ENCODE data around the gene CFAP47. TPM values are rescaled to one million over a fixed set of nuclear protein-coding genes. Genes with fewer than 3 reads are reported as not detected.

Gene CFAP47
- not detected for polyA plus RNA-seq (2012; ENCODE audit: insufficient read length, low read depth)

DNA sequence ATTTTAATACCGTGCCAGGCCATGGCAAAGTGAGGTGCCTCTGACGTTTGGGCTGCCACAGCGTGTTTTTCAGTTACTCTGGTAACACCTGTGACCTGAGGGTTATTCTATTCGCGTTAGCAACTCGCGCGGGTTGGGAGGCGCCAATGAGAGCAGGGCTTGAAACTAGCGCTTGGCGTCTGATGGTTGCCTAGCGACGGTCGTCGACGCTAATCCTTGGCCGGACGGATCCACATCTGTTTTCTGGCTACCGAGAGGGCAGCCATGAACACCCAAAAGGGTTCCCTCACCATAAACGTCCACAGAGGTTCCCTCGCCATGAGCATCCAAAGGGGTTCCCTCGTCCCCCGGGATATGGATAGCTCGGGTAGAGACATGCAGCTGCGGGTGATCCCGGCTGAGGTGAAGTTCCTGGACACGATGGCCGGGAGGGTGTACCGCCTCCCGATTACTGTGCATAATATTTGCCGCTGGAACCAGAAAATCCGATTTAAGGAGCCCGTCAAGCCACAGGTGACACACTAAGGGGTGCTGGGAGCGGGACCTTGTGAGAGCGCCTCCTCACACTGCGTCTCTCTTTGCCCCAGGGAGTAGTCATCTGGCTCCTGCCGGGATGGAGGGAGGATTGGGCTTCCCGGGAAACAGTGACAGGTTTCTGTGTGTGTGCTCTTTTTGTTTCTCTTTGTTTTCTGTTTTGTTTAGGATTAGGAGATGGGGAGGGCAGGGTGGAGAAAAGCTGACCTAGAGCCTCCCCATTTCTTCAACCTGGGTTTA lies at the start of gene CFAP47:
CFAP47 (plus strand) TSS at position 199 of the 774 bp plus-strand sequence; CDS start at position 265, 66 bp downstream.
- TF ChIP-seq, protein P1, sequence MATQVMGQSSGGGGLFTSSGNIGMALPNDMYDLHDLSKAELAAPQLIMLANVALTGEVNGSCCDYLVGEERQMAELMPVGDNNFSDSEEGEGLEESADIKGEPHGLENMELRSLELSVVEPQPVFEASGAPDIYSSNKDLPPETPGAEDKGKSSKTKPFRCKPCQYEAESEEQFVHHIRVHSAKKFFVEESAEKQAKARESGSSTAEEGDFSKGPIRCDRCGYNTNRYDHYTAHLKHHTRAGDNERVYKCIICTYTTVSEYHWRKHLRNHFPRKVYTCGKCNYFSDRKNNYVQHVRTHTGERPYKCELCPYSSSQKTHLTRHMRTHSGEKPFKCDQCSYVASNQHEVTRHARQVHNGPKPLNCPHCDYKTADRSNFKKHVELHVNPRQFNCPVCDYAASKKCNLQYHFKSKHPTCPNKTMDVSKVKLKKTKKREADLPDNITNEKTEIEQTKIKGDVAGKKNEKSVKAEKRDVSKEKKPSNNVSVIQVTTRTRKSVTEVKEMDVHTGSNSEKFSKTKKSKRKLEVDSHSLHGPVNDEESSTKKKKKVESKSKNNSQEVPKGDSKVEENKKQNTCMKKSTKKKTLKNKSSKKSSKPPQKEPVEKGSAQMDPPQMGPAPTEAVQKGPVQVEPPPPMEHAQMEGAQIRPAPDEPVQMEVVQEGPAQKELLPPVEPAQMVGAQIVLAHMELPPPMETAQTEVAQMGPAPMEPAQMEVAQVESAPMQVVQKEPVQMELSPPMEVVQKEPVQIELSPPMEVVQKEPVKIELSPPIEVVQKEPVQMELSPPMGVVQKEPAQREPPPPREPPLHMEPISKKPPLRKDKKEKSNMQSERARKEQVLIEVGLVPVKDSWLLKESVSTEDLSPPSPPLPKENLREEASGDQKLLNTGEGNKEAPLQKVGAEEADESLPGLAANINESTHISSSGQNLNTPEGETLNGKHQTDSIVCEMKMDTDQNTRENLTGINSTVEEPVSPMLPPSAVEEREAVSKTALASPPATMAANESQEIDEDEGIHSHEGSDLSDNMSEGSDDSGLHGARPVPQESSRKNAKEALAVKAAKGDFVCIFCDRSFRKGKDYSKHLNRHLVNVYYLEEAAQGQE (IDR thresholded peaks at IDR 0.05; ENCODE audit: insufficient read depth in 1 of 2, low read depth in 2 of 2, low read length in 2 of 2), result no peak
- TF ChIP-seq FOXP2 (optimal IDR thresholded peaks at IDR 0.05; ENCODE audit: borderline replicate concordance, extremely low read depth, extremely low read length, insufficient read depth) (no peak), TAF1 (IDR thresholded peaks at IDR 0.05; ENCODE audit: borderline replicate concordance, insufficient read depth, low read length) (no peak), SIN3A (IDR thresholded peaks at IDR 0.05; ENCODE audit: borderline replicate concordance, insufficient read depth, low read length) (no peak), POLR2AphosphoS5 (IDR thresholded peaks at IDR 0.05; ENCODE audit: low read depth, low read length) (no peak)

DNA sequence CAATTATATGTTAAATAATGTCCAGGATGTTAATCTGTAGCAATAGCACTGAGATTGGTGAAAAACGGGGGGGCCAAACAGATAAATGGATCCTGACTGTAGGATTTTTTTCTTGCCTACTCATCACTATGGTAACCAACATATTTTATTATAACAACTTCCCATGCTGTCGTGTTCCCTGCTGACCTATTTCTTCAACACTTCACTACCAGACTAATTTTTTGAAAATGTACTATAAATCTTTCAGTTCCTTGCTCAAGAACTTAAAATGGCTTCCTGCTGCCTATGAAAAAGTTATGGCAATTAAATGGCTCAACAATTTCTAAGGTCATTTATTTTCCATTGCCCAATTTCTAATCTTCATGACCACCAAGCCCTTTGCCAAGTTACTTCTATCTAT lies 38.9 kb upstream of the CFAP47 start:
- TF ChIP-seq TAF1 (IDR thresholded peaks at IDR 0.05; ENCODE audit: borderline replicate concordance, insufficient read depth, low read length) (no peak), FOXP2 (optimal IDR thresholded peaks at IDR 0.05; ENCODE audit: borderline replicate concordance, extremely low read depth, extremely low read length, insufficient read depth) (no peak), POLR2AphosphoS5 (IDR thresholded peaks at IDR 0.05; ENCODE audit: low read depth, low read length) (no peak), SIN3A (IDR thresholded peaks at IDR 0.05; ENCODE audit: borderline replicate concordance, insufficient read depth, low read length) (no peak)
- TF ChIP-seq, protein P1 (IDR thresholded peaks at IDR 0.05; ENCODE audit: insufficient read depth in 1 of 2, low read depth in 2 of 2, low read length in 2 of 2), result no peak

DNA sequence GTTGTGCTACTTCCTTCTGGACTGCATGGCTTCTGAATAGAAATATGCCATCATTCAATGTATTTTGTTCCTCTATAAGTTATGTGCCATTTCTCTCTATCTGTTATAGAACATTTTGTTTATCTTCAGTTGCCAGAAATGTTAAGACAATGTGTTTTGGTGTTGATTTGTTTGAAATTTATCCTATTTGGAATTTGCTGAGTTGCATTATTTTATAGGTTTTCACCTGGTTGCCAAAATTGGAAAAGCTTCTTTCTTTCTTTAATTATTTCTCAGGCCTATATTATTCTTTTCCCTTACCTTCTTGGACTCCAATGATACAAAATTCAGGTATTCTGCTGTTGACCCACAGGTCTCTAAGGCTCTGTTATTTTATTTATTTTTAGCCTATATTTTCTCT lies 33.4 kb upstream of the CFAP47 start:
- no peak for TF ChIP-seq POLR2AphosphoS5 (IDR thresholded peaks at IDR 0.05; ENCODE audit: low read depth, low read length)
- TF ChIP-seq, protein P1 (IDR thresholded peaks at IDR 0.05; ENCODE audit: insufficient read depth in 1 of 2, low read depth in 2 of 2, low read length in 2 of 2), result no peak
- no peak for TF ChIP-seq TAF1 (IDR thresholded peaks at IDR 0.05; ENCODE audit: borderline replicate concordance, insufficient read depth, low read length)
- TF ChIP-seq SIN3A (IDR thresholded peaks at IDR 0.05; ENCODE audit: borderline replicate concordance, insufficient read depth, low read length), result no peak
- no peak for TF ChIP-seq FOXP2 (optimal IDR thresholded peaks at IDR 0.05; ENCODE audit: borderline replicate concordance, extremely low read depth, extremely low read length, insufficient read depth)

GRCh38 chrX:35890699-35891098 lies 28.8 kb upstream of the CFAP47 start:
- TF ChIP-seq FOXP2 (optimal IDR thresholded peaks at IDR 0.05; ENCODE audit: borderline replicate concordance, extremely low read depth, extremely low read length, insufficient read depth) (no peak), TAF1 (IDR thresholded peaks at IDR 0.05; ENCODE audit: borderline replicate concordance, insufficient read depth, low read length) (no peak), POLR2AphosphoS5 (IDR thresholded peaks at IDR 0.05; ENCODE audit: low read depth, low read length) (no peak), SIN3A (IDR thresholded peaks at IDR 0.05; ENCODE audit: borderline replicate concordance, insufficient read depth, low read length) (no peak)
- TF ChIP-seq, protein P1 (IDR thresholded peaks at IDR 0.05; ENCODE audit: insufficient read depth in 1 of 2, low read depth in 2 of 2, low read length in 2 of 2), result no peak
